Colon (tissue), 2 donors: ENCODE data around the gene TAS1R3.

ENCODE experiments used
- FAIRE-seq: peaks from 2 replicates; lab custom pipeline; 2012; peaks lifted over from hg19 to GRCh38; lab: Jason Lieb, UNC
- donor health status: control.
- donor health status: control.

Gene TAS1R3

DNA sequence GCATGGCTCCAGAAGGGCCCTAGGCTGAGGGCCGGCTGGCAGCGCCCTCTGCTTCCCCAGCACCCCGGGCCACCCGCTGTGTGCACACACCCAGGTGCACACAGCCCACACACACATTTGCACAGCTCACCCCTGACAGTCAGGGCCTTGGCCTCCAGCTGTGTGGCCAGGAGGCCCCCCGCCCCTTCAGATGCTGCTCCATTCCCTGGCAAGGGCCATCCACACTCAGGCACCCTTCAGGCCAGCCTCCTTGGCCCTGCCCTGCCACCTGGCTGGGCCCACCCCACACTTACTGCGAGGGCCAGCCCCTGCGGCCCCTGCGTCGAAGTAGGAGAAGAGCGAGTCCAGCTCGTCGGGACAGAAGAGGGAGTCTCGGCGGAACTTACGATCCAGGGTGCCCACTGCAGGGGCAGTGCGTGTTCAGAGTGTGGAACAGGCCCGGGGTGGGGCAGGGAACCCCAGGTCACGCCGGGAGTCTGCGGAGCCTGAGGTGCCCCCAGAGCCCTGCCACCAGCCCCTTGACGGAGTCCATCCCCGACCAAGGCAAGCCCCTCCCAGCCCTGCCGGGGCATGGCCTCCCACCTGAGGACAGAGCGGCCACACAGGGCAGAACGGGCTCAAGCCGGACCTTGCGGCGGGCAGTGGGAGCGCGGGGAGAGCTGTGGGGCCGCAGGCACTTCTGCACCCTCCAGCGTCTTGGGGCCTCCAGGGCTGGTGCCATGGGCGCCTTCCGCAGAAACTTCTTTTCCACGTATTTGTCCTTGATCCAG lies 35.7 kb upstream of the TAS1R3 start:
- FAIRE-seq: no peak

DNA sequence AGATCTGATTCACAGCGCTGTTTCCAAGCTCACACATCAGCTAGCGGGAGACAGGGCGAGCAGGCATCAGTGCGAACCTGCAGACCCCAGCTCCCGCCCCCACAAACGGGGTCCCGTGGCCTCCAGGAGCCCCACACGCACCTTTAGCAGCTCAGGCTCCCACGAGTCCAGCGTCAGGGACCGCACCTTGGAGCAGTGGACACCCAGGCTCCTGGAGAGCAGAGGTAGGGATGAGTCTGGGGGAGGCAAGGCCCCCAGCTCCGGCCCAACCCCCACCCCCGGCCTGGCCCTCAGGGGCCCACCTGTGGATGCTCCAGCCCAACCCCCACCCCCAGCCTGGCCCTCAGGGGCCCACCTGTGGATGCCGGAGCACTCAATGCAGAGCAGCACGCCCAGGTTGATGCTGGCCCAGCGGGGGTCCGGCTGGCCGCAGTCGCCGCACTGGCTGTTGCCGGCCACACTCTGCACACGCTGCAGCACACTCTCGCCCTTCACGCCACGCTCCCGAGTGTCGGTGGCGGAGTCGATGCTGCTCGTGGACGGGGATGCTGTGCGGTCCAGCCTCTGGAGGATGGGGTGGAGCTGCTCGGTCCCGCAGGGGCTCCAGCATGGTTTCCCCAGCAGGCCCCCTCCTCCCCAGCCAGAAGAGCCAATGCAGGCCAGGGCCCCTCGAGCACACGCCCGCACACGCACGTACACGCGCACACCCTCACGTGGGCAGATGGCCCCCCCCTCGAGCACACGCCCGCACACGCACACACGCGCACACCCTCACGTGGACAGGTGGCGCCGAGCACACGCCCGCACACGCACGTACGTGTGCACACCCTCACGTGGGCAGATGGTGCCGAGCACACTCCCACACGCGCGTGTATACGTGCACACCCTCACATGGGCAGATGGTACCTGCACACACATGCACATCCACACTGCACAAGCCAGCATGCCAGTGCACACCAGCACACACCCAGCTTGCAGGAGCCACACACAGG lies 34.7 kb upstream of the TAS1R3 start:
- FAIRE-seq: no peak

DNA sequence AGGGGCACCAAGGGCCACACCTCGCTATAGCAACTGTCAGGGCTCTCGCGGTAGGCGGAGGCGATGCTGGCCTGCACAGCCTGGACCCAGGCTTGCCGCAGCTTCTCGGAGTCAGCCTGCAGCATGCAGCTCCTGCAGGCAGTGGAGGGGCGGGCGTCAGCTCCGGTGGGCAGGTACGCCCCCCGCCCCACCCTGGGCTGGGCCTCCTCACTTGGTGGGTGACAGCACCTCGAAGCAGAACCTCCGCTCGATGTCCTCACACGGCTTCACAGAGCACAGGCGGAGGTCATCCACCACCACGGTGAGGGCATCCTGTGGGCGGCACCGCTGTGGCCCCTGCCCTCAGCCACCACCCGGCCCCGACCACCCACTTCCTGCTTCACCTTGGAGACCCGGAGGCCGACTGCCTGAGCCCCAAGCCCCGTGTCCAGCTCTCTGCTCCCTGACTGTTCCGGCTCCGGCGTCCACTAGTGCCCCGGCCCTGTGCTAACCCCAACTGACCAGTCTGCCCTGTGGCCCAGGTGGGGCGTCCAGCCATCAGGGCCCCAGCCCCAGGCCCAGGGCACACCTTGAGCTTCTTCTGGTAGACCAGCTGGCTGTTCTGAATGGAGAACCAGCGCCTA lies 33.2 kb upstream of the TAS1R3 start:
- FAIRE-seq: no peak

DNA sequence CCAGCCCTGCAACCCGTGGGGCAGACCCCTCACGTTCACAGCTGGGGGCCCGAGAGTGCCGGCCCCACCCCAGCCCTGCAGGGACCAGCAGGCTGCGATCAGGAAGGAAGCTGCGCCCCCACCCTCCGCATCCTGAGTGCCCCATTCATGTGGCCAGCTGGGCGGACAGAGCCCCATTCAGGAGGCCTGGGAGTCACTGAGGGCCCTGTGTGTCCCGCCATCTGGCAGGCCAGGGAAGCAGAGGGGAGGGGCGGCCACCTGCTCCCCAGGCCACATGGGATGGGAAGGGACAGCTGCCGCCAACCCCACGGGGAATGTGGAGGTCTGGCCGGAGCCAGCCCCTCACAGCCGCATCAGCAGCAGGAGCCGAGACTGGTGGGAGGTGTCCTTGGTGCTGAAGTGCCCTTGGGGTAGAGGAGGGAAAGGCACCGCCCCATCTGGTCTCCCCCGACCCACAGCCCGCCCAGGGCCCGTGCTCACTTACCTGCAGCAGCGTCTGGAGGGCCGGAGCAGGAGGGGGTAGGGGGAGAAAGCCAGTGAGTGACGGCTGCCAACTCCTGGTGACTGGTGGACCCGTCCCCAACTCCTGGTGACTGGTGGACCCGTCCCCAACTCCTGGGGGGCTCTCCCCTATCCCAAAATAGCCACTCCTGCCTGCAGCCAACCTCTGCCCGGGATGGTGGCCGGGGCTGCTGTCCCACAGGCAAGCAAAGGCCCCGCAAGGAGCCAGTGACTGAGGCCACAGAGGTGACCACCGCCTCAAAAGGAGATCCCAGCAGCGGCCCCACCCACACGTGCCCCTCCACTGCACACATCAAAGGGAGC lies 32.0 kb upstream of the TAS1R3 start:
- FAIRE-seq: no peak

DNA sequence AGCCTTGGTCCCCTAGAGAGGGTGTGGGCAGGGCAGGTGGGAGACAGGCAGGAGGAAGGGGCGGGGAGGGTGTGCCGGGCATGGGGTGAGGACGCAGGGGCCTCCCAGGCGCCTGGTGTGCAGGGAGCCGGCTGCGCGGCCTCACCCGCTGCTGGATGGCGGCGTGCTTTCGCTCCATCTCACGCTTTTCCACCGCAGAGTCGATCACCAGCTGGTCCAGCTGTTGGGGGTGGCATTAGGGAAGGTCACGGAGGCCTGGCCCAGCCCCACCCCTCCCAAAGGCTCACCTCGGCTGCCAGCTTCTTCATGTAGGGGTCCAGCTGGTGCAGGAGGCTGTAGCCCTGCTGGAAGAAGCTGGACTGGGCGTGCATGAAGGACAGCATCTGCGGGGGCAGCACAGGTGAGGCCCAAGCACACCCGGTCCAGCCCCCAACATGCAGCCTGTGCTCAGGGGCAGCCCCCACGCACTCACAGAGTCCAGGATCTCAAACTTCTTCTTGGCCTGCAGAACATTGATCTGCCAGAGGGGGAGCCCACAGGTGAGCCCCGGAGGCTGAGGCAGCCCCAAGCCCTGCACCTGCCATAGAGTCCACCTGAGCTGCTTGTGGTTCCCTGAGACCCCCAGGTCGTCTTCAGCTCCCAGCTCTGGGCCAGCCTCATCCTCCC lies 31.3 kb upstream of the TAS1R3 start:
- no peak for FAIRE-seq

DNA sequence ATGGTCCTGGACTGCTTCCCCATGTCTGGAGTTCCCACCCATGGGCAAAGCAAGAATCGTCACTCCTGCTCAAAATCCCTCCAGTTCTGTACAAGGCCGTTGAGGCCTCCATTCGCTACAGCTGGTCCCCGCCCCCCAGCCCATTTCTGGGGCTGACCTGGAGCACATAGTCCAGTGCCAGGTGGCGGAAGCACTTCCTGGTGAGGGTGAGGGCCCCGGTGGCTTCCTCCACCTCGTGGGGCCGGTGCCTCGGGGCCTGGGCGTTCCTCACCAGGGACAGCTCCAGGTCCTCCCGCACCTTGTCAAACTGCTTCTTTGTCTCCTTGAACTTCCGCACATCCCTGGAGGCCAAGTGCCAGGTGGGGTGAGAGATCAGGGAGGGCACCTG lies 30.7 kb upstream of the TAS1R3 start:
- FAIRE-seq: no peak

DNA sequence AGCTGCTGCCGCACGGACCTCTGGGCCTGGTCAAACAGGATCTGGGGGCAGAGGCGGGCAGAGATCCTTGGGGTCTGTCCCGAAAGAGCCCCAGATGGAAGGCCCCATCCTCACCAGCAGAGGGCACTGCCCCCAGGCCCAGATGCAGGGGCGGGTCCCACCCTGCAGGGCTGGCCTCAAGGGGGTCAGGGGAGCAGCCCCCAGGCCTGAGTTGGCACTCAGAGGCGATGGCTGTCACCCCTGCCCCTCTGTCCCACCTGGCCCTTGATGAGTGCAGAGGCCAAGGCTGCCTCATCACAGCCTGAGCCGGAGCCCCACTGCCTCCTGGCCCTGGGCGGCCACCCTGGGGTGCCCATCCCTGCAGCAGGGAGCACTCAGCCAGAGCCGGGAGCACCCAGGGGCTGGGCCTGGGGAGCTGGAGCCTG lies 29.1 kb upstream of the TAS1R3 start:
- FAIRE-seq: no peak

DNA sequence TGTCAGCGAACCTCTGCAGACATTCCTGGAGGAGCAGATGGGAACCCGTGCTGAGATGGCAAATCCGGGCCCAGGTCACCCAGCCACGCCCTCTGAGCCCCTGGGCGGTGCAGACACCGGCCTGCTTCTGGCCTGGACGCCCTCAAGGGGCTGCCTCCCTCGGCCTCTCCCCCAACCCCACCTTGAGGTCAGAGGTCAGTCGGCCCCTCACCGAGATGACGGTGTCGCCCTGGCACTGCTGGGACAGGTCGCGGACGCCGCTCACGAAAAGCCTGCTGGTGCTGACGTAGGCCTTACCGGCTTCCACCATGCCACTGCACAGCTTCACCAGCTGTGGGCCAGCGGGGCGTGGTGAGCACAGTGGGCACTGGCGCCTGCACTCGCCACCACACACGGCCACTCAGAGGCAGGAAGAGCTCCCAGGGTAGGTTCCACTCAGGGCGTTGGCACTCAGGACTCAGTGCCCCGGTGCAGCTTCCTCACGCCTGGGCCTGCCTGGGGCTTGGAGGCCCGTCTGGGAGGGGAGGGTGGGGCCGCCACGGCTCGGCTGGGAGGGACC lies 28.1 kb upstream of the TAS1R3 start:
- no peak for FAIRE-seq

DNA sequence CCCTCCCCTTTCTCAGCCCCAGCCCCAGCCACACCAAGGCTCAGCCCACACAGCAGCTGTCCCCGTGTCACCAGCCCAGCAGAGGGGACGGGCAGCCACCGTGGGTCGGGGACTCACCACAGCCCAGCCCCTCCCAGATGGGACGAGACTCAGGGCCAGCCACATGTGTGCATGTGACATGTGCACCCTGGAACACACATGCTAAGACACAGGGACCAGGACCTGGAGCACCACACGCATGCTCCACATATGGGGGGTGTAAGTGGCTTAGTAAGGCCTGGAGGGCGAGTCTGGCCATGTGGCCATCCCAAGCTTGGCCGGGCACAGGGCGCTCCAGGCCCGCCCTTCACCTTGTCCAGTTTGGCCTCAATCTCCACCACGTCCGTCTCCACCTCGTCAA lies 27.3 kb upstream of the TAS1R3 start:
- FAIRE-seq: no peak

DNA sequence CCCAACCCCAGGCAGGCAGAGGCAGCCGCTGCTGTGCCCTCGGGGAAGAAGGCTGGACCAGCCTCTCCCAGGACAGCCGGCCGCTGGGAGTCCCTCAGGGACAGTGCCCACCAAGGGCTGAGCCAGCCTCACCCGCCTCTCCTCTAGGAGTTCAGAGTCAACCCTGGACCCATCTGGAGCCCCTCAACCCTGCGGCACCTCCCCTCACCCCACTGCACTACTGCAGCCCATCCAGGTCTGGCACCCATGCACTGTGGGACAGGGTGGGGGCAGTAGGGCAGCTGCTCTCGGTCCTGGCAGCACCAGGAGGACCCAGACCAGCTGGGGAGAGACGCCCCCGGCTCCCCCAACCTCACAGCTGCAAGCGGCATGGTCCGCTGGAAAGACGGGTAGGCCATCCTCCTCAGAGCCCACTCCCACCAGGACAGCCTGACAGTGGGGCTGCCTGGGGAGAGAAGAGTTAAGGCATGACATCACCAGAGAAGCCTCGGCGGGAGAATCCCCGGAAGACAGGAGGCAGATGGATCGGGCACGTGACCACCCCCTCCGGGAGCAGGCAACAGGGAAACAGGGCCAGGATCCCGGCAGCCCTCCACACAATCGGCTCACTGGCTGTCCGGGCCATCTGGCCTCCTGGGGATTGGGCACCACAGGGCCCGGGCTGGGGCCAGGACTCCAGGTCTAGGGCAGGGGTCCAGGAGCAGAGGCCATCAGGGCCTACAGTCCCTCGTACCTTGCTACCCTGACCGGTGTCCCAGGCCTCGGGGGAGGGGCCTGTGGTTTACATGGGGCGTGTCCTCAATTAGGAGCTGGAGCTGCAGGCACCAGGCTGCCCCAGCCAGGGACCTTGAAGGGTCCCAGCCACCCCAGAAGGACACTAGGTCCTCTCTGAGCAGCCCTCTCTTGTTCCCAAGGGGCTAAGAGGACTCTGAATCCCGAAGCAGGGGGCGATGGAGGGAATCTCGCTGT lies 26.5 kb upstream of the TAS1R3 start:
- FAIRE-seq: no peak

DNA sequence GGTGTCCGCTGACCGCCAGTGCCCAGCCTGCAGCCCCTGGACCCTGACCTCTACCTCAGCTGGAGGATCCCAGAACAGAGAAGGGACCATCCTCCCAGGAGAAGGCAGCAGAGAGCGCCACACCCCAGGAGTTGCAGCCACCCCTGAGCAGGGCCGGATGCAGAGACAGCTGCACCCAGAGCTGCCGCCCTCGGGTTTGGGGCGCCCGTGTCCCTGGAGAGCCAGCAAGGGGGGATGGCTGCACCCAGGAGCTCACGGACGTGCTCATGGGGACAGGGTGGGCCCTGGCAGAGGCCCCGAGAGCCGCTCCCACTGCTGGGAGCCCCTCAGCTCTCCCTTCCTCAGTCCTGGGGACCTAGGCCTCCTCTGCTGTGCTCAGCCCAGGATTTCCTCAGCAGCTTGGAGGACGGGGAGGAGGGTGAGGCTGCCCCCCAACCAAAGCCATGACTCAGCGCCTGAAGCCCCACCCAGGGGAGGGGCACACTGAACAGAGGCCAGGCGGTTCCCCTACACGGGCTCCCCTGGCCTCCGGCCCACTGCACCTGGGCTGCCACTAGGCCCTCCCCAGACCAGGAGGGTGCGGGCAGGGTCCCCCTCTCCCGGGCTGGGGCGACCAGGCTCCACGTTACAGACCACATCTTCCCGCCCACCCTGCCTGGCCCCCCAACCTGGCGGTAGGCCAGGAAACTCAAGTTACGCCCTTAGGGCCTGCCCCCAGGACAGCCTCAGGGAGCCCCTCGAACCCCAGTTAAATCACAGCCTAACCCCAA lies 25.6 kb upstream of the TAS1R3 start:
- no peak for FAIRE-seq

DNA sequence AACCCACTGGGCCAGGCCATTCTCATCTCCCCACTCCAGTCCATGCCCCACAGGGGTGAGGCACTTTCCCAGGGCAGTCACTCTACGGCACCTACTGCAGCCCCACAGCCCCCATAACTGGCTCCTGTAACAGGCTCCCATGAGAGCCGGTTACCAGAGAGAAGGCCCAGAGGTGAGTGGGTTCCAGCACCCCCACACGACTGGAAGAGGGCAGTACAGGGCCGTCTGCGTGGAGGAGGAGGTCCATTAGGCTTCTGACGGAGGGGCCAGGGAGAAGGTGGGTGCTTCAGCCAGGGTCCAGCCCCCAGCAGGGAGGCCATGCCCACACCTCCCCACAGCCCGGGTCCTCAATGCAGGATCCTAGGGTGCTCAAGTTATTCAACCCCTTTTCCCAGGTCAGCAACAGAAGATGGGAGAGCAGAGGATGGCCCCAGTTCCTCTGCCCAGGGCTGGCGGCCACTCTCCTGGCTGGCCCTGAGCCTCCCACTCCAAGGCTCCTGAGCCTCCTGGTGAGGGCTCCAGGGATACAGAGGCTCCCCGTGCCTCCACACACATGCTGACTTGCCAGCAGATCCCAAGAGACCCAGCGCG lies 24.9 kb upstream of the TAS1R3 start:
- no peak for FAIRE-seq

DNA sequence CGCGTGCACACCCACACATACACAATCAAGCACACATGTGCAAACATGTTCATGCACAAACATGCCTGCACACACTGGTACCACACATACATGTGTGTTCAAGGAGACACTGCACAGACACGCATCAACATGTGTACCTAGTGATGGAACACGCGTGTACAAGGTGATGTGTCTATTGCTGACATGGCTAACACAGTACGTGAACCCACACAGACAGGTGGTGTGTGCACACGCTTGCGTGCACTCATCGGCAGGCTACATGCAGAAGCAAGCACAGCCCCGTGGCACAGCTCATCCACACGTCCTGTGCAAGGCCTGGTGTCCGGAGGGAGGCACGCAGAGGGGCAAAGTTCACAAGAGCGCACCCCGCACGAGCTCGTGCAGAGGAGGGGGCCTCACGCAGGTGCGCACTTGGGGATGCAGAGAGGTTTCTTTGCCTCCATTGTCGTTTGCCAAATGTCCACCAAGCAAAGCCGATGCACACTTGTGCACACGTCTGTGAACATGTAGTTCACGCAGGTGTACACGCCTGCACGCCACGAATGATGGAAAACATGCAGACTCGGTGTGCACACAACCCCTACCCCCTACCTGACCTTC lies 24.3 kb upstream of the TAS1R3 start:
- no peak for FAIRE-seq

DNA sequence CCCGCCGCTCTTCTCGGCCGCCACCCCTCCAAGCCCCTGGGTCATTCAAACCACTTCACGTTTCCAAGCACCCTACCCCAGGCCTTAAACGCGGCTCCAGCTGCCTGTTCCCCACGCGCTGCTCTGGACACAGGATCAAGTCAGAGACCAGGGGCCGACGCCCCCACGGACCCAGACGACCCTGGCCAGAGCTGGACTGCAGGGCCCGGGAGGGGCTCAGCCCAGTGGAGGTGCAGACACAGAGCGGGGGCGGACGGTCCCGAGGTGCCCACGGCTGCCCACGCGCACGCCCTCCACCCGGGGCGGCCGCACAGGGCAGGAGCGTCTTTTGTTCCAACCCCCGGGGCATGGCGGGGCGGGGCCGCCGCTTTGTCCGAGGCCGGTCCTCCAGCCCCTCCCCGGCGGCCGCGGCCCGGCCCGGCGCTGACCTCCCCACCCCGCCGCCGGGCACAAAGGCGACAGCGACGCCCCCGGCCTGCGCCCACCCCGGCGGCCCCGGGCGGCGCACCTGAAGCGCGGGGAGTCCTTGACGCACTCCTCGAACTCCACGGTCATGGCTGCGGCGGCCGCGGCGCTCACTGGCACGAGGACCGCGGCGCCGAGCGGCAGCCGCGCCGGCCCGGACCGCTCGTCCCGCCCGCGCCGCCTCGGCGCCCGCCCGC lies 23.7 kb upstream of the TAS1R3 start:
- FAIRE-seq: no peak

DNA sequence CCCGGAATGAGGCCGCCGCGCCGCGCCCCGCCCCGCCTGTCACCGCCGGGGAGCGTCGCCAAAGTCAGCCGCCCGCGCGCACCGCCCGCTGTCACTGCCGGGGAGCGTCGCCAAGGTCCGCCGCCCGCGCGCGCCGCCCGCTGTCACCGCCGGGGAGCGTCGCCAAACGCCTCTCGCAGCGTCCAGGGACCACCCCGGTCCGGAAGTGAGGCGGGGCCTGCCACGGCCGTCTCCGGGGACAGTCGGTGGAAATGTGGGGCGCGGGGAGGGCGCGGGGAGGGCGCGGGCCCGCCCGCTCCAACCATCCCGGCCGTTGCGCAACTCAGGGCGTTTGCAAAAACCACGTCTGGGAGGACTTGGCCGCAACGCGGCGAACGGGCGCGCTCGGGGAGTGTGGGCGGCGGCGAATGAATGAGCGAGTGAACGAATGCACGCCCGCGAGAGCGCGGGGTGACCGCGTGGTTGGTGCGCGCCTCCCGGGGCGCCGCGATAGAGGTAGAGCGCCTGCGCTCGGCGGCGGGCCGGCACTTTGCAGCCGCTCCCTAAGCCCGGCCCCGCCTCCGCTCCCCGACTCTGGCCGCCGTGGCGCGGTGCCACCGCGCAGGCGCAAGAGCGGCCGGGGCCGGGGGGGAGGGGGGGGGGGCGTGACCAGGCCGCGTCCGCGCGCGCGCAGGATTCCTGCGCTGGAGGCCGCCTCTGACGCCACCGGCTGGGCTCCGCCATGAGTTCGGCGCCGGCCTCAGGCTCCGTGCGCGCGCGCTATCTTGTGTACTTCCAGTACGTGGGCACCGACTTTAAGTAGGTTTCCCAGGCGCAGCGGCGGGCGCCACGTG lies 22.9 kb upstream of the TAS1R3 start, which contains the start of the genes ACAP3 and PUSL1:
ACAP3 (minus strand) TSS at position 8 of the 833 bp plus-strand sequence. CDS start 115 bp downstream, outside the sequence.
PUSL1 (plus strand) TSS at position 675 of the 833 bp plus-strand sequence; CDS start at position 722, 47 bp downstream.
- FAIRE-seq: no peak

DNA sequence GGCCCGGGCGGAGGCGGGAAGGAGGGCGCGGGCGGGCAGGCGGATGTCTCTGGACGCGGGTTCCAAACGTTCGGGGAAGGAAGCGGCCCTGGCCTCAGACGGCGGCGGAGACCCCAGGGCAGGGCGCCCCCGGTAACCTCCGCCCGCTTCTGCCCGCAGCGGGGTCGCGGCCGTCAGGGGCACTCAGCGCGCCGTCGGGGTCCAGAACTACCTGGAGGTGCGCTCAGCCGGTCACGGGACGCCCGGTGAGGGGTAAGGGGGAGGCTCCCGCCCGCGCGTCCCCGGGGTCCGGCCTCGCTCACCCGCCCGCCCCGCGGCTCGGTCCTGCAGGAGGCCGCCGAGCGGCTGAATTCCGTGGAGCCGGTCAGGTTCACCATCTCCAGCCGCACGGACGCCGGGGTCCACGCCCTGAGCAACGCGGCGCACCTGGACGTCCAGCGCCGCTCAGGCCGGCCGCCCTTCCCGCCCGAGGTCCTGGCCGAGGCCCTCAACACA lies 22.3 kb upstream of the TAS1R3 start:
- FAIRE-seq: no peak
